Neuronal stem cell (in vitro differentiated cells): ENCODE results near the gene KCNJ1.

Source experiments
- DNase-seq: peaks from one replicate; pipeline ENCODE4 v3.0.0-alpha.2; 2013; ENCODE audit warnings: low spot score
- H2AFZ ChIP-seq: one replicate; pipeline ENCODE4 v1.6.1; 2013; ENCODE audit warnings: mild to moderate bottlenecking, low read length, inconsistent platforms
- H2AK5ac ChIP-seq: 2 replicates; pipeline ENCODE4 v1.6.1; 2013; ENCODE audit warnings: low read depth, mild to moderate bottlenecking, inconsistent platforms, low read length, moderate library complexity, mixed read lengths
- H2BK120ac ChIP-seq: 2 replicates; pipeline ENCODE4 v1.6.1; 2013; ENCODE audit warnings: low read depth, mild to moderate bottlenecking, inconsistent platforms, low read length, moderate library complexity, mixed read lengths
- H2BK12ac ChIP-seq: one replicate; pipeline ENCODE4 v1.6.1; 2013; ENCODE audit warnings: low read length, inconsistent platforms
- H2BK15ac ChIP-seq: 2 replicates; pipeline ENCODE4 v1.6.1; 2013; ENCODE audit warnings: mild to moderate bottlenecking, low read length, inconsistent platforms, mixed read lengths
- H2BK5ac ChIP-seq: one replicate; pipeline ENCODE4 v1.6.1; 2013; ENCODE audit warnings: inconsistent platforms, mild to moderate bottlenecking, low read length, moderate library complexity
- H3K14ac ChIP-seq: one replicate; pipeline ENCODE4 v1.6.1; 2013; ENCODE audit warnings: low read length, inconsistent platforms
- H3K18ac ChIP-seq: 2 replicates; pipeline ENCODE4 v1.6.1; 2013; ENCODE audit warnings: low read length, inconsistent platforms
- H3K23ac ChIP-seq: 2 replicates; pipeline ENCODE4 v1.6.1; 2013; ENCODE audit warnings: low read depth, mild to moderate bottlenecking, mixed read lengths, low read length, inconsistent platforms; ENCODE audit not compliant: poor library complexity
- H3K27ac ChIP-seq: replicated peaks from 3 replicates; pipeline ENCODE4 v1.5.1; 2013; ENCODE audit warnings: low read length, inconsistent platforms
- H3K27me3 ChIP-seq, 3 experiments: 2 replicates each; pipeline ENCODE4 v1.6.1; 2013; ENCODE audit warnings: low read length in 3 of 3, mild to moderate bottlenecking in 2 of 3, inconsistent platforms in 1 of 3, low read depth in 1 of 3, mixed read lengths in 1 of 3, moderate library complexity in 1 of 3; ENCODE audit not compliant: control insufficient read depth in 3 of 3, insufficient read depth in 3 of 3
- H3K36me3 ChIP-seq, 2 donors: replicated peaks in 1 of 2; 2 replicates each; pipeline ENCODE4 v1.6.1; 2013; ENCODE audit warnings: low read length in 2 of 2; ENCODE audit not compliant: control insufficient read depth in 2 of 2, insufficient read depth in 2 of 2
- H3K4ac ChIP-seq: 2 replicates; pipeline ENCODE4 v1.6.1; 2013; ENCODE audit warnings: inconsistent platforms, mild to moderate bottlenecking, low read length, moderate library complexity
- H3K4me1 ChIP-seq, 2 donors: 1 replicate in 1 of 2; 2 replicates in 1 of 2; pipeline ENCODE4 v1.6.1; 2013; ENCODE audit warnings: low read length in 2 of 2, low read depth in 1 of 2; ENCODE audit not compliant: control insufficient read depth in 2 of 2, insufficient read depth in 1 of 2
- H3K4me2 ChIP-seq: one replicate; pipeline ENCODE4 v1.6.1; 2013; ENCODE audit warnings: mild to moderate bottlenecking, low read length, inconsistent platforms; ENCODE audit not compliant: insufficient read depth, poor library complexity, severe bottlenecking
- H3K4me3 ChIP-seq, 2 donors: 2 replicates each; pipeline ENCODE4 v1.5.1; 2013; ENCODE audit warnings: low read length in 2 of 2, mild to moderate bottlenecking in 2 of 2, inconsistent platforms in 1 of 2, moderate library complexity in 1 of 2
- H3K79me1 ChIP-seq: one replicate; pipeline ENCODE4 v1.6.1; 2013; ENCODE audit warnings: low read depth, mild to moderate bottlenecking, inconsistent platforms, low read length, moderate library complexity
- H3K9ac ChIP-seq: one replicate; pipeline ENCODE4 v1.6.1; 2013; ENCODE audit warnings: mild to moderate bottlenecking, low read depth, low read length, inconsistent platforms; ENCODE audit not compliant: poor library complexity
- H3K9me3 ChIP-seq, 2 donors: replicated peaks in 1 of 2; 2 replicates each; pipeline versions ENCODE3 to v1.6.1; 2013; ENCODE audit warnings: low read length in 2 of 2, mild to moderate bottlenecking in 2 of 2, inconsistent platforms in 1 of 2, low read depth in 1 of 2, mixed read lengths in 1 of 2, moderate library complexity in 1 of 2; ENCODE audit not compliant: control insufficient read depth in 2 of 2, insufficient read depth in 1 of 2
- H4K8ac ChIP-seq: one replicate; pipeline ENCODE4 v1.6.1; 2013; ENCODE audit warnings: low read depth, mild to moderate bottlenecking, inconsistent platforms, low read length, moderate library complexity
- H4K91ac ChIP-seq: one replicate; pipeline ENCODE4 v1.6.1; 2013; ENCODE audit warnings: low read length, low read depth, mild to moderate bottlenecking, inconsistent platforms; ENCODE audit not compliant: poor library complexity
- WGBS, 2 donors: extraction: QIAGEN DNeasy Blood & Tissue Kit; methylation state at CpG; one replicate each; pipeline ENCODE4 v1.1.7; 2013; ENCODE audit warnings: missing lambda C conversion rate in 2 of 2, mixed read lengths in 1 of 2; ENCODE audit not compliant: insufficient read length in 2 of 2, insufficient replicate concordance in 1 of 2; ENCODE audit errors: extremely low coverage in 2 of 2; 5-methylcytosine and 5-hydroxymethylcytosine counted together

The KCNJ1 gene

DNA sequence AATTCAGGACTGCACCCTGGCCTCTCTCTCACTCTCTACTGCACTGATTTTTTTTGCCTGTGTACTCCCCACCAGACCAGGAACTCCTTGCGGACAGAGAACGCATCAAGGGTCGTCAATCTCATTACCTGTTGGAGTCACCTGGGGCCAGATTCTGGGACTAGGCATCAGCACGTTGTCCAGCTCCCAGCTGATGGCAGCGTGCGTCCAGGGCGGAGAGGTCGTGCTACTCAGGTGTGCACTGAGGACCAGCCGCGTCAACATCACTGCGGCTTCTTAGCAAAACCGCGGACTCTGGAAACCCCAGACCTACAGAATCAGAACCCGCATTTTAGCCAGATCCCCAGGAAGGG is 37.2 kb upstream of the KCNJ1 start:
- WGBS, 2 donors = no CpG with 5 or more reads among the region's 14 CpGs

DNA sequence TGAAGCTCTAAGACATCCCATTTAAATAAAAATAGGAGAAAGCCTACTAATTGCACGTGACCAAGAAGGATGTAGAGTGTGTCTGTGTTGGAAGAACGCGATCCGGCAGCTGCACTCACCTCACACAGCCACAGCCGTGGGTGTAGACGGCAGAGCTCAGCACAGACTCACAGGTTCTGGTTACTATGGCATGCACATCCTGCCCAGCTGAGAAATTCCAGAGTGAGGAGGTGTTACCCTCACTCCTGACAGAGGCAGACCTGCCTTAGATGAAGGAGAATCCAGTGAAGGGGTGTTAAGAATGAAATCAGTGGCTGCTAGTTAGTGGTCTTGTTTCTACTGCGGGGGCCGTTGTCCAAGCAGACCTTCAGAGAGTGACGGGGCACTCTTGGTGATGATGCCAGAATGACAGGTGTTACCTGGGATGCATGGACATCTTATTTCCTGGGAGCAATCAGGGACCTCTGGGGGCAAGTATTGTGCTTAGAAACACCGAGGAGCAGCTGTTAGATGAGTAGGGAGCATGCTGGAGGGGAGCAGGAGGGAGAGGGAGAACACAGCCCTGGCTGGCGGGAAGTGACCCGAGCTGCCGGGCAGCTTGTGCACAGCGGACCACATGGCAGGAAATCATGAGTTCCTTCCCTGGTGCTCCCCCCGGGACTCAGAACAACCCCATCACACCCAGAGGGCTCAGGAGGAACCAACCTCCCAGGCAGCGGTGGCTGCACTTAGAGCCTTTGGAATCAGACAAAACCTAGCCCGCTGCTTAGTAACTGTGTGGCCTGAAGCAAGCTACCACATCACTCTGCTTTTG is 36.4 kb upstream of the KCNJ1 start:
- WGBS, 2 donors = no CpG with 5 or more reads among the region's 17 CpGs
- Histone ChIP-seq H3K27ac (no peak overlapping the region), H3K9me3 (peaks cover 3 to 8% of the 10 kb centered on the region in 2 donors), H3K23ac (no peak overlapping the region), H3K36me3 (no peaks in the 10 kb centered on the region), H3K27me3 (peaks cover 22 to 63% (median 50%) of the 10 kb centered on the region in 3 experiments), H4K91ac (no peak overlapping the region), H2AFZ (no peak overlapping the region), H2BK5ac (no peak overlapping the region), H4K8ac (no peak overlapping the region), H2BK12ac (no peak overlapping the region), H2BK120ac (no peak overlapping the region), H3K79me1 (no peaks in the 10 kb centered on the region), H2BK15ac (no peak overlapping the region), H3K18ac (peak overlapping the region; percentile 69), H3K14ac (no peak overlapping the region), H2AK5ac (no peak overlapping the region), H3K9ac (no peak overlapping the region), H3K4ac (no peak overlapping the region), H3K4me1 (peaks cover 8 to 16% of the 10 kb centered on the region in 2 donors), H3K4me3 (no peak overlapping the region), H3K4me2 (no peak overlapping the region)
- DNase-seq = no peak

More for the DNA sequence above, 37.2 kb upstream of the KCNJ1 start:
- Histone ChIP-seq H3K18ac (peak overlapping the region; percentile 34), H3K23ac (no peak overlapping the region), H2BK12ac (no peak overlapping the region), H2BK15ac (no peak overlapping the region), H3K36me3 (no peaks in the 10 kb centered on the region), H3K4me3 (peak overlapping the region in 1 of 2 donors; percentile 19), H3K9me3 (peaks cover 3 to 8% of the 10 kb centered on the region in 2 donors), H2AK5ac (no peak overlapping the region), H4K91ac (no peak overlapping the region), H2BK120ac (no peak overlapping the region), H3K14ac (no peak overlapping the region), H4K8ac (no peak overlapping the region), H3K4me1 (peaks cover 8 to 16% of the 10 kb centered on the region in 2 donors), H2AFZ (no peak overlapping the region), H3K4ac (no peak overlapping the region), H3K9ac (no peak overlapping the region), H3K79me1 (no peaks in the 10 kb centered on the region), H3K27me3 (peaks cover 22 to 62% (median 50%) of the 10 kb centered on the region in 3 experiments), H3K4me2 (no peak overlapping the region), H3K27ac (no peak overlapping the region), H2BK5ac (no peak overlapping the region)
- no peak for DNase-seq

- Histone ChIP-seq H3K4me1 (peaks cover 8 to 16% of the 10 kb centered on the region in 2 donors), H2AFZ (no peak overlapping the region), H3K23ac (peak overlapping the region; percentile 37), H3K4me3 (no peak overlapping the region), H3K79me1 (no peaks in the 10 kb centered on the region), H3K9ac (no peak overlapping the region), H2BK5ac (no peak overlapping the region), H3K27me3 (peaks cover 22 to 65% (median 50%) of the 10 kb centered on the region in 3 experiments), H3K27ac (no peak overlapping the region), H3K18ac (peak overlapping the region; percentile 31), H2BK12ac (no peak overlapping the region), H4K8ac (no peak overlapping the region), H2BK15ac (peak overlapping the region; percentile 20), H2BK120ac (no peak overlapping the region), H3K4me2 (no peak overlapping the region), H3K14ac (no peak overlapping the region), H4K91ac (no peak overlapping the region), H3K4ac (no peak overlapping the region), H3K9me3 (peaks cover 3 to 8% of the 10 kb centered on the region in 2 donors), H2AK5ac (no peak overlapping the region), H3K36me3 (no peaks in the 10 kb centered on the region)
- WGBS, 2 donors = no CpG with 5 or more reads among the region's 10 CpGs
- DNase-seq = no peak
Measured at GRCh38 chr11:128902515-128903066, 35.5 kb upstream of the KCNJ1 start.
